Islet of Langerhans (tissue), 1 donor: ENCODE results near the gene ACSL6.
"Not testable (repeated sequence)": the region's sequence is repeated elsewhere in the genome, so short reads cannot be mapped to it uniquely, and the experiment has no call there.

ENCODE experiments used
- FAIRE-seq: peaks from one replicate; lab custom pipeline; 2011; peaks lifted over from hg19 to GRCh38; lab: Jason Lieb, UNC

ACSL6 gene

DNA sequence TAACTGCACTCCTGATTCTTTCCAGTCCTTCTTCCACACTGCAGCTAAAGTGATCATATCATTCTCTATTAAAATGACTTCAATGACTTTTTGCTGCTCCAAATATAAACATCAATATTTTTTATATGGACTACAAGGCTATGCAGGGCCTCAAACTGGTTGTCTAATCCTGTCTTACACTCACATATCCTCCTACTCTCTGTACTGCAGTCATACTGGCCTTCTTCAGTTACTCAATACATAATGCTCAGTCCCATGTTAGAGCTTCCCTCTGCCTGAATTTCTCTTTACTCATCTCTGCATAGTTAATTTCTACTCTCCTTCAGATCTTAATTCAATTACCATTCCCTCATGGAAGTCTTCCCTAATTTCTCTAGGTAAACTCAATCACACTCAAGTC, 69.4 kb downstream of the ACSL6 start:
- no peak for FAIRE-seq

DNA sequence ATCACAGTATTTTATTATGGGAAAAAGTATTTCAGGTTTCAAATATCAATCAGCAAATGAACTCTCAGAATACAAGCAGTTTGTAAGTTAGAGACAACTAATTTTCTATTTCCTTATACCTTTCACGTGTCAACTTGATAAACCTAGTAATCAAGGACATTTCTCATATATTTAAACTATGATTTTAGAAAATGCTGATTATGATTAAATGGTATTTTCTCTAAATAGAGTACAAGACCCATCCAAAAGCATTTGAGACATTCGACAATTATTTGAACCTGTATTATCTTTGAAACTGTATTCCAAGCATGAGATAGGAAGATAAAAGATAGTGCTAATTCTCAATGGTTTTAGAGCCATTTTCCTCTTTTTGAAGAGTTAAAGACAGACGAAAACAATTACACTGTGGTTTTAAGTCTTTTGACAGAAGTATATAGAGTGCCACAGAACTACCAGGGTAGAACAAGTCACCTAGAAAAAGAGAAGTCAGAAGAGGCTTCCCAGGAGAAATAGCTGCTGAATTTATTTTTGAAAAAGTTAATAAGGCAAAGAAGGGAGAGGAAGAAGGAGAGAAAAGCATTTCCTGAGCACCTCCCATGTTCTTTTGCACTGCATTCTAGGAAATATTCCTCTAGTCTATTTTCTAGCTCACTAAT, 71.6 kb downstream of the ACSL6 start:
- FAIRE-seq: no peak

DNA sequence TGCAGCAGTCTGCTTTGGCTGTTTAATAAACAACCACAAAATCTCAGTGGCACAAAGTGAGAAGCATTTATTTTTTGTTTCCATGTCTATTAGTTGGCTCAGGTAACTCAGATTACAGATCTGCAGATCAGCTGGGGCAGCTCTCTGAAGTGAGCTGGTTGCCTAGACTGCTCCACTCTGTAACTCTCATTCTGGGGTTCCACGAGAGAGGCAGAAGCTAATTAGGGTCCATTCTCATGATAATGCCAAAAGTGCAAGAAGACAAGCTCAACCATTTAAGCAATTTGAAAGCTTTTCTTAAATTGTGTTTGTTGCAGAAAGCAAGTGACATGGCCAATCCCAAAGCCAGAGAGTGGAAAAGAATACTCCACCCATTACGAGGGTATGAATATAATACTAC, 79.2 kb downstream of the ACSL6 start:
- FAIRE-seq: no peak

- no peak for FAIRE-seq
Observed at GRCh38 chr5:131928957-131929356, 82.5 kb downstream of the ACSL6 start.

DNA sequence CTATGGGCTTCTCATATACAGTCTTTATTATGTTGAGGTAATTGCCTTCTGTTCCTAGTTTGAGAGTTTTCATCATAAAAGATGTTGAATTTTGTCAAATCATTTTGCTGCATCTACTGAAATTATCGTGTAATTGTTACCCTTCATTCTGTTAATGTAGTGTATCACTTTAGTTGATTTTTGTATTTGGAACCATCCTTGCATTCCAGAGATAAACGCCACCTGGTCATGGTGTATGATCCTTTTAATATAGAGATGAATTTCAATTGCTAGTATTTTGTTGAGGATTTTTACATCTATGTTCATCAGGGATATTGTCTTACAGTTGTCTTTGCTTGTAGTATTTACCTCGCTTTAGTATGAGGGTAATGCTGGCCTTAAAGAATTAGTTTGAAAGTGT, 85.3 kb downstream of the ACSL6 start:
- FAIRE-seq: no peak

GRCh38 chr5:131916481-131916880, 95.0 kb downstream of the ACSL6 start:
- FAIRE-seq: no peak

GRCh38 chr5:131914472-131914871, 97.0 kb downstream of the ACSL6 start:
- FAIRE-seq: no peak

- FAIRE-seq: no peak
Observed at GRCh38 chr5:131913603-131914002, 97.9 kb downstream of the ACSL6 start.

GRCh38 chr5:131906668-131907067, 104.8 kb downstream of the ACSL6 start:
- FAIRE-seq: no peak

GRCh38 chr5:131902266-131902665, 109.2 kb downstream of the ACSL6 start:
- FAIRE-seq: not testable (repeated sequence)
